ENCODE results near the gene SMC4.
"Not testable (repeated sequence)": the region's sequence is repeated elsewhere in the genome, so short reads cannot be mapped to it uniquely, and the experiment has no call there.

SMC4 gene

GRCh38 chr3:160446522-160447056, 47.1 kb downstream of the SMC4 start:
- DNase-seq (ENCODE audit: low spot score): no peak

GRCh38 chr3:160447544-160447943, 48.1 kb downstream of the SMC4 start:
- DNase-seq (ENCODE audit: low spot score): no peak

GRCh38 chr3:160448845-160449635, 49.6 kb downstream of the SMC4 start:
- DNase-seq (ENCODE audit: low spot score): no peak

- peak; percentile 50 for DNase-seq (ENCODE audit: low spot score)
Measured at GRCh38 chr3:160449636-160450598, 50.5 kb downstream of the SMC4 start, which contains the start of gene TRIM59. TSS of gene TRIM59 (minus strand) at chr3:160449786. CDS start at chr3:160439183, 10,603 bp downstream.

- no peak for DNase-seq (ENCODE audit: low spot score)
Measured at GRCh38 chr3:160450846-160451245, 51.4 kb downstream of the SMC4 start.

GRCh38 chr3:160451602-160452001, 52.2 kb downstream of the SMC4 start:
- DNase-seq (ENCODE audit: low spot score): no peak

GRCh38 chr3:160452251-160452650, 52.8 kb downstream of the SMC4 start:
- not testable (repeated sequence) for DNase-seq (ENCODE audit: low spot score)

GRCh38 chr3:160454995-160455394, 55.5 kb downstream of the SMC4 start:
- peak; percentile 52 for DNase-seq (ENCODE audit: low spot score)

GRCh38 chr3:160455846-160456245, 56.4 kb downstream of the SMC4 start:
- DNase-seq (ENCODE audit: low spot score): no peak

GRCh38 chr3:160458151-160458550, 58.7 kb downstream of the SMC4 start:
- peak; percentile 55 for DNase-seq (ENCODE audit: low spot score)

- no peak for DNase-seq (ENCODE audit: low spot score)
Measured at GRCh38 chr3:160459450-160459970, 60.1 kb downstream of the SMC4 start.

GRCh38 chr3:160460033-160460432, 60.6 kb downstream of the SMC4 start:
- no peak for DNase-seq (ENCODE audit: low spot score)

GRCh38 chr3:160464321-160464720, 64.9 kb downstream of the SMC4 start:
- no peak for DNase-seq (ENCODE audit: low spot score)

GRCh38 chr3:160464971-160465370, 65.5 kb downstream of the SMC4 start:
- no peak for DNase-seq (ENCODE audit: low spot score)

GRCh38 chr3:160470181-160470580, 70.7 kb downstream of the SMC4 start:
- no peak for DNase-seq (ENCODE audit: low spot score)

- DNase-seq (ENCODE audit: low spot score): no peak
Measured at GRCh38 chr3:160471892-160472291, 72.4 kb downstream of the SMC4 start.

GRCh38 chr3:160472344-160472743, 72.9 kb downstream of the SMC4 start:
- DNase-seq (ENCODE audit: low spot score): no peak

GRCh38 chr3:160473221-160473620, 73.8 kb downstream of the SMC4 start:
- no peak for DNase-seq (ENCODE audit: low spot score)

GRCh38 chr3:160473978-160474377, 74.5 kb downstream of the SMC4 start:
- DNase-seq (ENCODE audit: low spot score): no peak

GRCh38 chr3:160474416-160474838, 75.0 kb downstream of the SMC4 start:
- no peak for DNase-seq (ENCODE audit: low spot score)

GRCh38 chr3:160475153-160475552, 75.7 kb downstream of the SMC4 start:
- no peak for DNase-seq (ENCODE audit: low spot score)

- DNase-seq (ENCODE audit: low spot score): no peak
Measured at GRCh38 chr3:160475884-160476283, 76.4 kb downstream of the SMC4 start.

Data from D341Med (cell line).